GM18909 (cell line): ENCODE data around the gene PACSIN2.
"Not testable (repeated sequence)": the region's sequence is repeated elsewhere in the genome, so short reads cannot be mapped to it uniquely, and the experiment has no call there.

Source experiments
- ATAC-seq: cut with Tn5 transposase; IDR thresholded peaks from one replicate; pipeline ENCODE4 v1.9.1; 2021; ENCODE audit warnings: mild to moderate bottlenecking; ENCODE audit not compliant: unreplicated experiment, poor library complexity

PACSIN2 gene

DNA sequence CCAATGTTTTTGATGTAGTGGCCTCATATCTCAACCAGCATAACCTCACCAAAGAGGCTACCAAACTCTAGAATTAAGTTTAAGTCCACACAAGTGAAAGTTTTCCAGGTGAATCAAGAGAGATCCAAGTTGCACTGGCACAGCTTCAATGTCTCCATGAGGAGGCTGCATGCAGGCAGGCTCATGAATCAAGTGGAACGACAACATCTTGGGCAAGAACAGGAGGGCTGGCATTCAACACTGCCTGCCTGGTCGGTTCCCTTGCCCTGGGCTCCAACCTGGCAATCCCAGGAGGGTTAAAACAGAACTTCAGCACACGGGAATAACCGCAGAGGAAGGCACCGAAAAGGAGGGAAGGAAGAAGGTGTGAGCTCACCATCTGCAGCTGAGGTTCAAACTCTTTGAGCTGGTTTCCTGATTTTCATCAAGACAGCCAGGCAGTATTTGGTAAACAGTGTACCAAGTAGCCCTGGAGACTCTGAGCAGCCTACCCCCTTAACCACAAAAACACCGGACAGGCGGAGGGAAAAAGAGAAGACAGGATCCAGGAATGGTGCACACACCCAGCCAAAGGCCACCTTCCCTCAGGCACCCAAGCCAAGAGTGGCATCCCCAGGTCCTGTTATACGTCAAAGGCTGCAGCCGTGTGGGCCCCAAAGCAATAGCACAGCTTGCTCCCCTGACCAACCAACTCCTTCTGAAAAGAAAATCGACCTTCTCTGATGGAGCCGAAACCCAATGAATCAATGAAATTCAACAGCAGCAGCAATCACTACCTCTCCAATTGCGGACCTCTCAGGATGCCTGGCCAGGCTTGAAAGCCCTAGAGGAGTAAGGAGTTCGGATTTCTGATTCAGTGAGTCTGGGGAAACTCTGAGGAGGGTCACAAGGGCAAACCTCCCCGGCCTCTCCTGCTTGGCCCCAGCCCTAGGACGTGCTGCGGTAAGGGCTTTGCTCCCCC, 1.3 kb downstream of the PACSIN2 start:
- ATAC-seq, result peak; percentile 1

DNA sequence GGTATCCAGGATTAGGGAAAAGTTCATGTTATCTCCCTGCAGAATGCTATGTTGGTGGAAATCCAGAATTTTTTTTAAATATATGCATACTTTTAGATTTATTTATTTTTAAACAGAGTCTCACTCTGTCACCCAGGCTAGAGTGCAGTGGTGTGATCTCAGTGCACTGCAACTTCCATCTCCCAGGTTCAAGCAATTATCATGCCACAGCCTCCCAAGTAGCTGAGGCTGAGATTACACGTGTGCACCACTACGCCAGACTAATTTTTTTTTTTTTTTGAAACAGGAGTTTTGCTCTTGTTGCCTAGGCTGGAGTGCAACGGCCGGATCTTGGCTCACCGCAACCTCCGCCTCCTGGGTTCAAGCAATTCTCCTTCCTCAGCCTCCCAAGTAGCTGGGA, 2.6 kb downstream of the PACSIN2 start:
- ATAC-seq, result no peak

GRCh38 chr22:43011079-43011478, 3.9 kb downstream of the PACSIN2 start:
- ATAC-seq, result no peak

DNA sequence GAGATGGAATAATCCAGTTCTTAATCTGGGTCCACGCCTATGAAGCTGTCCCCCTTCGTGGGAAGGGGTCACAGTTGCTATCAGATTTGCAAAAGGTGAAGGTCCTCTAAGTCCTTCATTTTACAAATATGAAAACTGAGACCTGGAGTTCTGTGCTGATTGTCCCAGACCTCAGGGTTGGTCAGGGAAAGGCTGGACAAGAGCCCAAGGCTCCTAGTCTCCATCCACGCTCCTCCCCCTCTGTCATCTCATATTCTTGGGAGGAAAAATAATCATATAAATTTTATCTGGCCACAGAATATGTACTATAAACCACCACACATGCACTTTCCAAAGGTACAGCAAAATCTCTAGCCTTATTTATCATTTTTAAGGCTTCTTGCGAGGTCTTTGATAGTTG, 5.5 kb downstream of the PACSIN2 start:
- ATAC-seq, result no peak

- ATAC-seq, result no peak
These were observed 6.0 kb downstream of the PACSIN2 start for GRCh38 chr22:43008921-43009320.

GRCh38 chr22:43008509-43008908, 6.4 kb downstream of the PACSIN2 start:
- no peak for ATAC-seq

DNA sequence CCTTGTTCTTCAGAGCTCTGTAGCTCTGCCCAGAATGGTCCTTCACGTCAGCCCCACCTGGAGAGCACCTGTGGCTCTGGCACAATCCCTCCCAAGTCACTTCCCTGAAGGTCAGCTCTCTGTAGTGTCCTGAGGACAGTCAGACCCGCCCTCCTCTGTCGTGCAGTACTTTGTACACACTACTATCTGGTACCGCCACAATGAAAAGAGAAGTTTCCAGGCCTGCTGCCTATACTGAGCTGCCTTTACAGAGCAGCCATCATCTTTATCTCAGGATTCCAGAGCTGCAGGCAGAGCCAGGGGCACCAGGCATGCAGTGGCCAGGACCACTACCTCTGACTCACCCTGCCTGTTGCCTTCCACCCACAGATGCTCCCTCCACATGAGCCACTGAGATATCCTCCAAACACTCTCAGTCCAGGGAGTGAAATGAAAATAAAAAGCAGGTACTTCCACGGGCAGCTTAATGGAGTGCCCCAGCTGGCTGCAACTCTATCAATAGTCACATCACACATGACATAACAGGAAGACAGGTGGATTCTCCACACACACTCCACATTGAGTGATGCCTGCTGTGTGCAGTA, 7.3 kb downstream of the PACSIN2 start:
- ATAC-seq, result no peak

DNA sequence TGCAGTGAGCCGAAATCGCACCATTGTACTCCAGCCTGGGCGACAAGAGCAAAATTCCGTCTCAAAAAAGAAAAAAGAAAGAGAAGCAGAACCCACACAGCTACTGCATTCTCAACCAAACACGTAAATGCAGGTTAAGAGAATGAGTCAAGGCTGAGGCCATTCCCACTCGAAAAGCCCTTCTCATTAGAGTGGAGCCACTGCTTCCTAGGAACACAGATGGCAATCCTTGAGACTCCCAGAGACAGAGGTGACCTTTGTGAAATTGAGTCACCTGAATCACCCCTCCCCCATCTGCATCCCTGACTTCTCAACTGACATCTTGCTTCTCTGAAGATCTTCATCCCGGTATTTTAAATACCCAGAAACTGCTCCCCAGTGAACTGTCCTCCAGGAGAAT, 8.2 kb downstream of the PACSIN2 start:
- ATAC-seq, result no peak

DNA sequence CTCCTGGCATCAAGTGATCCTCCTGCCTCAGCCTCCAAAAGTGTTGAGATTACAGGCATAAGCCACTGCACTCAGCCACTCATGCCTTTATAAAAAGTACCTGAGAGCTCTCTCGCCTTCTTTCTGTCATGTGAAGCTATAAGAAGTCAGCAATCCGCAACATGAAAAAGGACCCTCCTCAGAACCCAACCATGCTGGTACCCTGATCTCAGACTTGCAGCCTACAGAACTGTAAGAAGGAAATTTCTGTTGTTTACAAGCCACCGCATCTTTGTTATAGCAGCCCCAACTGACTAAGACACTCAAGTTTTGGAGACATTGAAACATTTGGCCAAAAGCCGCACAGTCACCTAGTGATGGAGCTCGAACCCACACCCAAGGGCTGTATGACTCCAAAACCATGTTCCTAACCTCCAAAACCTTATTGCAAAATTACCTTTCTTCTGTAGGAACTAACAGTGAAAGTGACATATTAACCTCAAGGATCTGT, 8.9 kb downstream of the PACSIN2 start:
- ATAC-seq, result no peak

DNA sequence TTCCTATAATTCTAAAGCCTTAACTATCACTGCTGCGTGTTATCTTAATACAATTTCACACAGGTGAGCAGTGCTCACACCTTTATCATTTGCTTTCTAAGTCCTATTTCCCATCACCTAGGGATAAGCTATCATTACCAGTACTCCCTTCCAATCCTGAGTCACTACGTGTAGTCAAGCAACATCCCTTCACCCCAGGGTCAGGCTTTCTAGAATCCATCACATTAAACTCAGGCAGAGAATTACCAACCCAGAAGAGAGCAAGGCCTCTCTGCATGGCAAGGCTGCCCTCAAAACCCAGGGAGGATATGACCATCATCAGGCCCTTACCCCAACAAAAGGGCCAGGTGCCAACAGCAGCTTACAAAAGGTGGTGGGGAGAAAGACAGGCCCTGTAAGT, 9.8 kb downstream of the PACSIN2 start:
- ATAC-seq, result no peak

DNA sequence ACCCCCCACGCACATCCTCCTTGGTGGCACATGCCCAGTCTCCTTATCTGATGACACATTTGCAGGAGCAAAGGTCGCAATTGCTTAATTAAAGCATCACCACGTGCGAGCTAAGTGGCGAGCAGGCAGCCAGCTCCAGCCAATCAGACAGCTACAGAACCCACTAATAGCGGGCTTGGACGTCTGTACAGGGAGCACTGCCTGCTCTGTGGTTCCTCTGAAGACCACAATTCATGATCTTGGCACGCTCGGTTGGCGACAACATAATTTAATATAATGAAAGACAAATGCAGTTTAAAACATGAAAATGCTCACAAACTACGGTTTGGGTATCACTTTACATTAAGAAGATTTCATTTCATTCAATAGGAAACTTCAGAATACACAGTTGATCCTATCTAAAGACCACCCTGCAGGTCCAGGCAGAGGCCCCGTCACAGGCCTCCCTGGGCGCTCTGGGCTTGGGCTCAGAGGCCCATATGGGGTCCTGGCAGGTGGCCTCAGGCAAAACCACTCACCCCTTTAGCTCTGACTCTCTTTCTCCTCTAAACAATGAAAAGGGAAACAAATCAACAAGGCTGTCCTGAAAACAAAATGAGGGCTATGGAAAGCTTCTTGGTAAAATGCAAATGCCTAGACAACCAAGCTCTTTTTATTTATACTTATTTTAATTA, 10.4 kb downstream of the PACSIN2 start:
- no peak for ATAC-seq

GRCh38 chr22:43002202-43002586, 12.8 kb downstream of the PACSIN2 start:
- ATAC-seq, result no peak

DNA sequence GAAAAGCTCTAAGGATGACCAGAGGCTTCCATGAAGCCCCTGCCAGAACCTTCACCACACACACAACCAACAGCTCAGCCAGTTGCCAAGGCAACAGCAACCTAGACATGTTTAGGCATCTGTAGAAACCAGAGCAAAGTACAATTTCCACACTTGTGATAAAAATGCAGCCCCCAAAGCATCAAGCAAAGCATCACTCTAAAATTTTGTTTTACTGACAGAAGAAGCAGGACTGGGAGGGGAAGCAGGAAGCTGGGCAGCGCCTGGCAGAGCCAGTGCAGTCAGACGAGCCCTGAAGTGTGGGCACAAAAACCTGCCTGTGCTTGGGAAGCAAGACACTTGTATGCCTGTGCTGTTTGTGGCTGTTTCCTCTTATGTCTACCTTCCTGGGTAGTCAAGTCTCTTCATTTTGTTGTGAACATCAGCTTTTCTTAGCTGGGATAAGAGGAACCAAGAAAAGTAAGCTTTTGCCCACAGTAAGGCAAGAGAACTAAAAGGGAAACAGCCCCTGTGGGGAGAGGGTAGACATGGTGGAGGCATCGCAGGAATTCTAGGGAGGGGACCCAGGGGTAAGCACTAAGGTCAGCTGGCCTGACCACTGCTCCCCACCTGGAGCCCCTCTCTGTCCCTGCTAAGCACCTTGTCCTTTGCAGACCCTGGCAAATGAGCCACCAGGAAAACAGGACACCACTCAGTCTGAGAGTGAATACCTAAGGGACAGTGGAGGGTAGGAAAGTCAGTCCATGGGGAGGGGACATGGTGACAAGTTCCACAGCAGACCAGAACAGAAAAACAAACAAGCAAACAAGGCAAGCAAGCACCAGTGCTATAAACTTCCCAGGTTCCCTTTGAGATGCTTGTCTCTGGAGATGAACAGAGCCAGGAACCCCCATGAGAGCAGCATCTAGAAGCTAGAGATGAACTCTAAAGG, 13.4 kb downstream of the PACSIN2 start:
- no peak for ATAC-seq

GRCh38 chr22:43000441-43001175, 14.3 kb downstream of the PACSIN2 start:
- no peak for ATAC-seq

DNA sequence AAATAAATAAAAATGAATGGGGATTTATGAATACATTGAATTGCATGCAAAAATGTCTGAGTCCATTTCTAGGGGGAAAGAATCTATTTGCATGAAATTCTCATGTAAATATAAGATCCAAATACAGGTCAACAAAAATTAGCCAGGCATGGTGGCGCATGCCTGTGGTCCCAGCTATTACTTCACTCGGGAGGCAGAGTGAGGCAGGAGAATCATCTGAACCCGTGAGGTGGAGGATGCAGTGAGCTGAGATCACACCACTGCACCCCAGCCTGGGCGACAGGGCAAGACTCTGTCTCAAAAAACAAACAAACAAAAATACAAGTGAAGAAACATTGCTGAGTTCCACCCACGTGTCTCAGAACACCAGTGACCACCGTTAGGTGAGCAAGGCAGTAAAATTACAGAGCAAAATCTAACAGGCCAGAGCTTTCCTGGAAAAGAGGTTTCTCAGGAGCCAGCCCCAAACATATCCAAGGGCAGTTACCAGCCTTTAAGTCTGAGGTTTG, 17.3 kb downstream of the PACSIN2 start:
- ATAC-seq, result no peak

- no peak for ATAC-seq
These were observed 18.1 kb downstream of the PACSIN2 start for GRCh38 chr22:42996646-42997365.

DNA sequence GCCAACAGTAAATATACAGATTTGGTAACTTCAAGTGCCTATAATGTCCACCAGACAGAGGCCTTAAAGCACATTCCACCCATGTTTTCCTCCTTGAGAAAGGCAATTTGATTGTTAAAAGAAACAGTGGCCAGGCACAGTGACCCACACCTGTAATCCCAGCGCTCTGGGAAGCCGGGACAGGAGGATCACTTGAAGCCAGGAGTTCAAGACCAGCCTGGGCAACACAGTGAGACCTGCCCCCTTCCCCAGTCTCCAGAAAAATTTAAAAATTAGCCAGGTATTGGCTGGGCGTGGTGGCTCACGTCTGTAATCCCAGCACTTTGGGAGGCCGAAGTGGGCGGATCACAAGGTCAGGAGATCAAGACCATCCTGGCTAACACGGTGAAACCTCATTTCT, 19.3 kb downstream of the PACSIN2 start:
- ATAC-seq, result not testable (repeated sequence)

- ATAC-seq, result no peak
These were observed 19.9 kb downstream of the PACSIN2 start for GRCh38 chr22:42994917-42995562.
